OCI-LY1 (cell line): ENCODE results near the gene MATN3.

ENCODE experiments used
- H2AFZ ChIP-seq: fragments of 200-600 bp; sonication (generic), shearing (Covaris generic); 2 replicates; pipeline ENCODE4 v1.6.0; 2014; ENCODE audit warnings: antibody characterized with exemption, mild to moderate bottlenecking, low read length
- H3F3A ChIP-seq: fragments of 200-600 bp; sonication (generic), shearing (Covaris generic); 2 replicates; pipeline ENCODE4 v1.6.0; 2014; ENCODE audit warnings: mild to moderate bottlenecking, antibody characterized with exemption, low read length, moderate library complexity; ENCODE audit not compliant: insufficient read depth
- H3K27ac ChIP-seq: fragments of 200-600 bp; sonication (generic); 2 replicates; pipeline ENCODE4 v1.5.1; 2014; ENCODE audit warnings: low read length, mixed run types, mild to moderate bottlenecking, low read depth; ENCODE audit not compliant: poor library complexity, severe bottlenecking
- H3K27me3 ChIP-seq: fragments of 200-600 bp; sonication (generic); 2 replicates; pipeline ENCODE4 v1.6.0; 2014; ENCODE audit warnings: antibody characterized with exemption, mild to moderate bottlenecking, low read length, moderate library complexity; ENCODE audit not compliant: insufficient read depth
- H3K36me3 ChIP-seq: fragments of 200-600 bp; sonication (generic); 2 replicates; pipeline ENCODE4 v1.6.1; 2014; ENCODE audit warnings: mild to moderate bottlenecking, antibody characterized with exemption, low read length, moderate library complexity, mixed read lengths; ENCODE audit not compliant: insufficient read depth
- H3K4me1 ChIP-seq: fragments of 200-600 bp; sonication (generic); 2 replicates; pipeline ENCODE4 v1.5.1; 2014; ENCODE audit warnings: mild to moderate bottlenecking, low read length, moderate library complexity; ENCODE audit not compliant: insufficient read depth, severe bottlenecking
- H3K4me2 ChIP-seq: fragments of 200-600 bp; sonication (generic), shearing (Covaris generic); 2 replicates; pipeline ENCODE4 v1.6.1; 2014; ENCODE audit warnings: low read length
- H3K4me3 ChIP-seq: fragments of 200-600 bp; sonication (generic); 2 replicates; pipeline ENCODE4 v1.5.1; 2014; ENCODE audit warnings: low read length, low read depth, mild to moderate bottlenecking, mixed read lengths; ENCODE audit not compliant: poor library complexity, severe bottlenecking
- H3K79me2 ChIP-seq: fragments of 200-600 bp; shearing (Covaris generic); 2 replicates; pipeline ENCODE4 v1.6.1; 2016; ENCODE audit warnings: mixed run types, low read length, mixed read lengths; ENCODE audit not compliant: insufficient read depth
- H3K9ac ChIP-seq: fragments of 200-600 bp; sonication (generic), shearing (Covaris generic); 2 replicates; pipeline ENCODE4 v1.6.1; 2014; ENCODE audit warnings: mild to moderate bottlenecking, low read length, mixed read lengths
- H3K9me2 ChIP-seq: fragments of 200-600 bp; sonication (generic), shearing (Covaris generic); 2 replicates; pipeline ENCODE4 v1.6.1; 2014; ENCODE audit warnings: low read depth, mild to moderate bottlenecking, low read length, mixed read lengths
- H3K9me3 ChIP-seq: fragments of 200-600 bp; shearing (Covaris generic); 2 replicates; pipeline ENCODE4 v1.6.1; 2014; ENCODE audit warnings: low read length, mixed read lengths
- H4K20me1 ChIP-seq: fragments of 200-600 bp; sonication (generic), shearing (Covaris generic); 2 replicates; pipeline ENCODE4 v1.6.0; 2016; ENCODE audit warnings: mild to moderate bottlenecking, low read length; ENCODE audit not compliant: insufficient read depth
- CTCF ChIP-seq: fragments of 200-600 bp; sonication (generic), shearing (Covaris generic); IDR thresholded peaks from 2 replicates; pipeline ENCODE4 v1.5.1; 2017; ENCODE audit warnings: mild to moderate bottlenecking, antibody characterized with exemption, low read length, moderate library complexity, mixed read lengths
- EZH2 ChIP-seq: fragments of 200-600 bp; sonication (generic), shearing (Covaris generic); IDR thresholded peaks from 2 replicates; pipeline ENCODE4 v1.8.0; 2017; ENCODE audit warnings: borderline replicate concordance, mixed run types, mild to moderate bottlenecking, antibody characterized with exemption, low read length, moderate library complexity, mixed read lengths

Gene MATN3

GRCh38 chr2:20001361-20001863 lies 11.1 kb downstream of the MATN3 start:
- Histone ChIP-seq H4K20me1 (no peaks in the 10 kb centered on the region), H3K9me2 (no peaks in the 10 kb centered on the region), H3K27ac (no peak overlapping the region), H3K36me3 (no peaks in the 10 kb centered on the region), H3K4me3 (no peak overlapping the region), H2AFZ (no peak overlapping the region), H3K79me2 (no peaks in the 10 kb centered on the region), H3K9me3 (no peaks in the 10 kb centered on the region), H3K4me1 (no peaks in the 10 kb centered on the region), H3K9ac (no peak overlapping the region), H3K4me2 (no peak overlapping the region), H3K27me3 (peaks cover 7% of the 10 kb centered on the region; the same call in 1 of the 2 replicates), H3F3A (no peaks in the 10 kb centered on the region)
- TF ChIP-seq CTCF (no peak), EZH2 (no peak)

- no peak overlapping the region for H2AFZ ChIP-seq
- H3K79me2 ChIP-seq, result no peaks in the 10 kb centered on the region
- H3K9me3 ChIP-seq, result no peaks in the 10 kb centered on the region
- H3K27me3 ChIP-seq, result no peaks in the 10 kb centered on the region
- H3K9ac ChIP-seq, result no peak overlapping the region
- peaks cover 14% of the 10 kb centered on the region for H3K4me1 ChIP-seq
- H3K36me3 ChIP-seq, result no peaks in the 10 kb centered on the region
- no peak overlapping the region for H3K4me3 ChIP-seq
- no peak overlapping the region for H3K4me2 ChIP-seq
- TF ChIP-seq EZH2 (no peak), CTCF (no peak)
- no peak overlapping the region for H3K27ac ChIP-seq
- no peaks in the 10 kb centered on the region for H3F3A ChIP-seq
- no peaks in the 10 kb centered on the region for H3K9me2 ChIP-seq
- H4K20me1 ChIP-seq, result no peaks in the 10 kb centered on the region
Measured at GRCh38 chr2:19993731-19994130, 18.7 kb downstream of the MATN3 start.

GRCh38 chr2:19991895-19992294 lies 20.6 kb downstream of the MATN3 start:
- H3F3A ChIP-seq, result no peaks in the 10 kb centered on the region
- no peaks in the 10 kb centered on the region for H3K79me2 ChIP-seq
- no peak overlapping the region for H3K4me2 ChIP-seq
- no peaks in the 10 kb centered on the region for H3K9me3 ChIP-seq
- H3K9ac ChIP-seq, result no peak overlapping the region
- H3K9me2 ChIP-seq, result no peaks in the 10 kb centered on the region
- no peaks in the 10 kb centered on the region for H3K27me3 ChIP-seq
- no peak overlapping the region for H3K27ac ChIP-seq
- H3K4me3 ChIP-seq, result no peak overlapping the region
- no peaks in the 10 kb centered on the region for H4K20me1 ChIP-seq
- TF ChIP-seq EZH2 (no peak), CTCF (no peak)
- peaks cover 25% of the 10 kb centered on the region for H3K4me1 ChIP-seq
- no peak overlapping the region for H2AFZ ChIP-seq
- no peaks in the 10 kb centered on the region for H3K36me3 ChIP-seq
